ENCODE data around the gene GNAZ.

- TF ChIP-seq POLR2AphosphoS5 (IDR thresholded peaks at IDR 0.05; ENCODE audit: borderline replicate concordance, low read depth, low read length) (no peak), EZH2 (IDR thresholded peaks at IDR 0.05) (no peak), FOXP2 (optimal IDR thresholded peaks at IDR 0.05; ENCODE audit: control extremely low read depth, extremely low read length, insufficient read depth) (no peak)
These were observed 13.1 kb downstream of the GNAZ start for GRCh38 chr22:23083315-23084021.
